ENCODE results near the gene MAN2B1. TPM values are rescaled to one million over a fixed set of nuclear protein-coding genes. Genes with fewer than 3 reads are reported as not detected.
"Not testable (repeated sequence)": the region's sequence is repeated elsewhere in the genome, so short reads cannot be mapped to it uniquely, and the experiment has no call there.

MAN2B1 gene
- total RNA-seq, 1 donor from 2014 or later: 120 TPM

DNA sequence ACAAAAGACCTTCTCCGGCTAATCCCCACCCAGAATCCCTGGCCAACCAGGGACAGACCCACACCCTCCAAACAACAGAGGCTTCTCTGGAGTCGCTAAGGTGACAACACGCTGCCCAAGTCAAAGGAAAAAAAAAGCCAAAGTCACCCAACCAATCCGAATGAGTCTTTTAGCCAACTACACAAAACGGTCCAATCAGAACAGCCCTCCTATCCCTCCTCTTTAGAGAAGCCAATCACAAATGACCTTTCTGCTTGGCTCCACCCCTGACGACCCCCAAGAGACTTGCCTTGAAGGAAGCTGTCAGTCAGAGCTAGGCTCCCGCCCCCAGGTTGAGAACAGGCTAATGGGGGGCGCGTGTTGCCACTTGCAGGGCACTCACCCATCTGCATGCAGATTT is 36.5 kb upstream of the MAN2B1 start:
- TF ChIP-seq, protein P1, sequence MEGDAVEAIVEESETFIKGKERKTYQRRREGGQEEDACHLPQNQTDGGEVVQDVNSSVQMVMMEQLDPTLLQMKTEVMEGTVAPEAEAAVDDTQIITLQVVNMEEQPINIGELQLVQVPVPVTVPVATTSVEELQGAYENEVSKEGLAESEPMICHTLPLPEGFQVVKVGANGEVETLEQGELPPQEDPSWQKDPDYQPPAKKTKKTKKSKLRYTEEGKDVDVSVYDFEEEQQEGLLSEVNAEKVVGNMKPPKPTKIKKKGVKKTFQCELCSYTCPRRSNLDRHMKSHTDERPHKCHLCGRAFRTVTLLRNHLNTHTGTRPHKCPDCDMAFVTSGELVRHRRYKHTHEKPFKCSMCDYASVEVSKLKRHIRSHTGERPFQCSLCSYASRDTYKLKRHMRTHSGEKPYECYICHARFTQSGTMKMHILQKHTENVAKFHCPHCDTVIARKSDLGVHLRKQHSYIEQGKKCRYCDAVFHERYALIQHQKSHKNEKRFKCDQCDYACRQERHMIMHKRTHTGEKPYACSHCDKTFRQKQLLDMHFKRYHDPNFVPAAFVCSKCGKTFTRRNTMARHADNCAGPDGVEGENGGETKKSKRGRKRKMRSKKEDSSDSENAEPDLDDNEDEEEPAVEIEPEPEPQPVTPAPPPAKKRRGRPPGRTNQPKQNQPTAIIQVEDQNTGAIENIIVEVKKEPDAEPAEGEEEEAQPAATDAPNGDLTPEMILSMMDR (IDR thresholded peaks at IDR 0.05; ENCODE audit: unreplicated experiment): no peak
- Mint-ChIP-seq H3K36me3 (ENCODE audit: insufficient read depth) (peaks cover 27% of the 10 kb centered on the region), H3K4me1 (ENCODE audit: low read depth) (no peaks in the 10 kb centered on the region), H3K4me3 (ENCODE audit: low read depth) (no peak overlapping the region), H3K27me3 (no peaks in the 10 kb centered on the region), H3K27ac (no peak overlapping the region), H3K9me3 (ENCODE audit: low read depth) (no peaks in the 10 kb centered on the region)
- DNase-seq (ENCODE audit: low spot score, unreplicated experiment): no peak

- no peak for DNase-seq (ENCODE audit: low spot score, unreplicated experiment)
- Mint-ChIP-seq H3K27me3 (no peaks in the 10 kb centered on the region), H3K27ac (peak overlapping the region; percentile 24), H3K4me3 (ENCODE audit: low read depth) (no peak overlapping the region), H3K4me1 (ENCODE audit: low read depth) (peaks cover 2% of the 10 kb centered on the region), H3K36me3 (ENCODE audit: insufficient read depth) (peaks cover 27% of the 10 kb centered on the region), H3K9me3 (ENCODE audit: low read depth) (no peaks in the 10 kb centered on the region)
- TF ChIP-seq, protein P1 (IDR thresholded peaks at IDR 0.05; ENCODE audit: unreplicated experiment): no peak
Observed at GRCh38 chr19:12701596-12702282, 35.2 kb upstream of the MAN2B1 start.

GRCh38 chr19:12698138-12698537 is 31.6 kb upstream of the MAN2B1 start:
- Mint-ChIP-seq H3K4me1 (ENCODE audit: low read depth) (peaks cover 2% of the 10 kb centered on the region), H3K36me3 (ENCODE audit: insufficient read depth) (peaks cover 13% of the 10 kb centered on the region), H3K27me3 (no peaks in the 10 kb centered on the region), H3K4me3 (ENCODE audit: low read depth) (peak overlapping the region; percentile 60), H3K9me3 (ENCODE audit: low read depth) (no peaks in the 10 kb centered on the region), H3K27ac (peak overlapping the region; percentile 53)
- no peak for DNase-seq (ENCODE audit: low spot score, unreplicated experiment)
- TF ChIP-seq, protein P1 (IDR thresholded peaks at IDR 0.05; ENCODE audit: unreplicated experiment): no peak

DNA sequence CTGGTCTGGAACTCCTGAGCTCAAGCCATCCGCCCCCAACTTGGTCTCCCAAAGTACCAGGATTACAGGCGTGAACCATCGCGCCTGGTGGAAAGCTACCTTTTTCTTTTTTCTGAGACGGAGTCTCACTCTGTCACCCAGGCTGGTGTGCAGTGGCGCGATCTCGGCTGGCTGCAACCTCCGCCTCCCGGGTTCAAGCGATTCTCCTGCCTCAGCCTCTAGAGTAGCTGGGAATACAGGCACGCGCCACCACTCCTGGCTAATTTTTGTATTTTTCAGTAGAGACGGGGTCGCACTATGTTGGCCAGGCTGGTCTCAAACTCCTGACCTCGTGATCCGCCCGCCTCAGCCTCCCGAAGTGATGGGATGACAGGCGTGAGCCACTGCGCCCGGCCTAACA is 30.9 kb upstream of the MAN2B1 start:
- not testable (repeated sequence) for H3K9me3 Mint-ChIP-seq (ENCODE audit: low read depth); DNase-seq (ENCODE audit: low spot score, unreplicated experiment); H3K4me1 Mint-ChIP-seq (ENCODE audit: low read depth); H3K27me3 Mint-ChIP-seq
- peak overlapping the region; percentile 33 for H3K27ac Mint-ChIP-seq
- H3K36me3 Mint-ChIP-seq (ENCODE audit: insufficient read depth): peaks cover 10% of the 10 kb centered on the region
- peak overlapping the region; percentile 7 for H3K4me3 Mint-ChIP-seq (ENCODE audit: low read depth)

GRCh38 chr19:12696366-12697335 is 30.1 kb upstream of the MAN2B1 start, which contains the start of gene FBXW9:
TSS of gene FBXW9 (minus strand) at chr19:12696631. CDS start at chr19:12696581, 50 bp downstream.
- peak; percentile 94 for DNase-seq (ENCODE audit: low spot score, unreplicated experiment)
- Mint-ChIP-seq H3K4me1 (ENCODE audit: low read depth) (peaks cover 2% of the 10 kb centered on the region), H3K36me3 (ENCODE audit: insufficient read depth) (peaks cover 9% of the 10 kb centered on the region), H3K4me3 (ENCODE audit: low read depth) (peak within 1 kb of the TSS; percentile 86), H3K27me3 (no peaks in the 10 kb centered on the region), H3K27ac (peak within 1 kb of the TSS; percentile 96), H3K9me3 (ENCODE audit: low read depth) (no peaks in the 10 kb centered on the region)
- TF ChIP-seq, protein P1 (IDR thresholded peaks at IDR 0.05; ENCODE audit: unreplicated experiment): no peak

Data from progenitor cell of endocrine pancreas (in vitro differentiated cells).